Endodermal cell (in vitro differentiated cells): ENCODE data around the gene PLCB4. TPM values are rescaled to one million over a fixed set of nuclear protein-coding genes. Genes with fewer than 3 reads are reported as not detected.

Source experiments
- DNase-seq: peaks from one replicate; pipeline ENCODE4 v3.0.0-alpha.2; 2017
- H3K27ac ChIP-seq: 2 replicates; pipeline ENCODE4 v1.5.1; 2013; ENCODE audit warnings: mild to moderate bottlenecking, low read depth, low read length, moderate library complexity
- H3K27me3 ChIP-seq: 2 replicates; pipeline ENCODE4 v1.6.1; 2013; ENCODE audit warnings: mild to moderate bottlenecking, low read length, moderate library complexity; ENCODE audit not compliant: insufficient read depth, control insufficient read depth, poor library complexity, severe bottlenecking
- H3K36me3 ChIP-seq: 2 replicates; pipeline ENCODE4 v1.7.0; 2013; ENCODE audit warnings: mild to moderate bottlenecking, low read length, moderate library complexity; ENCODE audit not compliant: control insufficient read depth, insufficient read depth
- H3K4me1 ChIP-seq: one replicate; pipeline ENCODE4 v1.7.0; 2013; ENCODE audit warnings: low read length; ENCODE audit not compliant: control insufficient read depth, insufficient read depth
- H3K4me3 ChIP-seq: 2 replicates; pipeline ENCODE4 v1.5.1; 2013; ENCODE audit warnings: mild to moderate bottlenecking, low read length, moderate library complexity
- H3K9ac ChIP-seq: 2 replicates; pipeline ENCODE4 v1.6.1; 2013; ENCODE audit warnings: mild to moderate bottlenecking, low read length, moderate library complexity; ENCODE audit not compliant: poor library complexity, severe bottlenecking; ENCODE audit errors: extremely low read depth
- H3K9me3 ChIP-seq: 2 replicates; pipeline ENCODE4 v1.6.1; 2013; ENCODE audit warnings: mild to moderate bottlenecking, low read length, moderate library complexity; ENCODE audit not compliant: control insufficient read depth
- H3K27ac Mint-ChIP-seq: 2 replicates; pipeline ENCODE4 v1.8.0; 2020; ENCODE audit warnings: mixed read lengths
- H3K27me3 Mint-ChIP-seq: 2 replicates; pipeline ENCODE4 v1.8.0; 2021; ENCODE audit warnings: mild to moderate bottlenecking, mixed read lengths; ENCODE audit not compliant: insufficient read depth
- H3K36me3 Mint-ChIP-seq: 2 replicates; pipeline ENCODE4 v1.8.0; 2020; ENCODE audit warnings: low read depth, mixed read lengths
- H3K4me1 Mint-ChIP-seq: 2 replicates; pipeline ENCODE4 v1.8.0; 2020; ENCODE audit warnings: mixed read lengths
- H3K4me3 Mint-ChIP-seq: 2 replicates; pipeline ENCODE4 v1.8.0; 2020; ENCODE audit warnings: mild to moderate bottlenecking, moderate library complexity, mixed read lengths
- H3K9me3 Mint-ChIP-seq: 2 replicates; pipeline ENCODE4 v1.8.0; 2020; ENCODE audit warnings: mild to moderate bottlenecking, mixed read lengths
- CTCF ChIP-seq: fragments of 200-600 bp; sonication (generic); conservative IDR thresholded peaks from 2 replicates; pipeline ENCODE4 v1.5.0; 2021; ENCODE audit warnings: antibody characterized with exemption, mild to moderate bottlenecking
- WGBS, 2 experiments: methylation state at CpG; one replicate each; pipeline versions ENCODE4 v1.1.5 to v1.1.7; 2013; ENCODE audit warnings: missing lambda C conversion rate in 2 of 2, mixed read lengths in 1 of 2; ENCODE audit not compliant: insufficient coverage in 1 of 2, insufficient read length in 1 of 2; 5-methylcytosine and 5-hydroxymethylcytosine counted together
- total RNA-seq, 2 donors: library from RNA; stranded (reverse); fragmentation: NEBNext Ultra II Directional in 1 of 2; extraction: Animal tissue kit (Norgen Biotek cat#: 25700) in 1 of 2; gene quantifications; 2 replicates in 1 of 2; 3 replicates in 1 of 2; pipeline ENCODE4 v1.2.1, GENCODE V29; 2021

The PLCB4 gene
- total RNA-seq, 2 donors from 2014 or later, result 14.4 to 14.6 TPM

- Histone ChIP-seq H3K36me3 (no peaks in the 10 kb centered on the region), H3K9ac (no peak overlapping the region), H3K4me1 (no peaks in the 10 kb centered on the region), H3K27me3 (no peaks in the 10 kb centered on the region), H3K9me3 (no peaks in the 10 kb centered on the region), H3K27ac (no peak overlapping the region), H3K4me3 (no peak overlapping the region)
- Mint-ChIP-seq H3K9me3 (no peaks in the 10 kb centered on the region), H3K4me3 (no peak overlapping the region), H3K36me3 (peaks cover 2% of the 10 kb centered on the region), H3K27me3 (no peaks in the 10 kb centered on the region), H3K4me1 (no peaks in the 10 kb centered on the region), H3K27ac (no peak overlapping the region)
- no peak for DNase-seq
- TF ChIP-seq CTCF, result no peak
These were observed 298.4 kb downstream of the PLCB4 start for GRCh38 chr20:9367328-9367727.

DNA sequence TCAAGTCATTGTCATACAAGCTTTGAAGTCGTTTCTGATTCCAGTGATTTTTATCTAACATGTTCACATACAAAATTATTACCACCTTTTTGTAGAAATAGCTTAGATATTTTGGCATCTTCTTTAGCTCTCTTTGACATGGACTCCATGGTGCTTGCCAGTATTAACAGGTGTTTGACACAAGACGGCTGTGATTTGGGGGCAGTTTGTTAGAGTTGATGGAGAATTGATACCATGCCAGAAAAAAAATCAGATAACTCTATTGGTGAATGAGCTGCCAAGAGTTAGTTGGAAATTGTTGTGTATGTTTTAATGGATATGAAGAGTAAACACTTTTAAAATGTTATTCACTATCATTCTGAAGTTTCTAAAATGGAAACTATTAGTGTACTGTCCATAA, 298.9 kb downstream of the PLCB4 start:
- H3K4me1 ChIP-seq, result no peaks in the 10 kb centered on the region
- Mint-ChIP-seq H3K4me3 (no peak overlapping the region), H3K4me1 (no peaks in the 10 kb centered on the region), H3K9me3 (no peaks in the 10 kb centered on the region), H3K27me3 (no peaks in the 10 kb centered on the region), H3K36me3 (peaks cover 2% of the 10 kb centered on the region), H3K27ac (no peak overlapping the region)
- no peak overlapping the region for H3K27ac ChIP-seq
- WGBS, 2 experiments, result 92 to 96% methylated on average over 2 of the region's 2 CpGs
- no peak for DNase-seq
- no peaks in the 10 kb centered on the region for H3K36me3 ChIP-seq
- no peak overlapping the region for H3K9ac ChIP-seq
- H3K27me3 ChIP-seq, result no peaks in the 10 kb centered on the region
- H3K4me3 ChIP-seq, result no peak overlapping the region
- H3K9me3 ChIP-seq, result no peaks in the 10 kb centered on the region
- no peak for TF ChIP-seq CTCF

DNA sequence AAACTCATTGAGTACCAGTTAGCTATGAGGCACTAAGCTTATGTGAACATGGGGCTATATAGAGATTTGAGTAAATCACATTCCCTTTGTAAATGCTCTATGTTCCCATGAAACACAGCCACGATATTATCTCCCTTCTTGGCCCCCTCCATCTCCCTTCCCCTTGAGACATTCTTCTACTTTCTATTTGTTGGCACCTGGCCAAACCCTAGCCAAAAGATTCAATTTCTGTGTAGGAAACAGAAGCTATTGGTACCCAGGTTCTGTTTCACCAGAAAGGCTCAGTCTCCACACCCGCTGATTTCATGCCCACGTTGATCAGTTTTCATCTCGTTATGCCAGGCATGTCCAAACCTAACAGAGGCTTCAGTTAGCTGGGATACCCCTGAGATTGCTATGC, 300.0 kb downstream of the PLCB4 start:
- no peak overlapping the region for H3K4me3 Mint-ChIP-seq

More for the DNA sequence above, 300.0 kb downstream of the PLCB4 start:
- no peak for DNase-seq
- Histone ChIP-seq H3K9me3 (no peaks in the 10 kb centered on the region), H3K9ac (no peak overlapping the region), H3K36me3 (no peaks in the 10 kb centered on the region), H3K27me3 (no peaks in the 10 kb centered on the region), H3K27ac (no peak overlapping the region), H3K4me1 (no peaks in the 10 kb centered on the region), H3K4me3 (no peak overlapping the region)
- Mint-ChIP-seq H3K36me3 (peaks cover 2% of the 10 kb centered on the region), H3K27ac (no peak overlapping the region), H3K4me1 (no peaks in the 10 kb centered on the region), H3K27me3 (no peaks in the 10 kb centered on the region), H3K9me3 (no peaks in the 10 kb centered on the region)
- no peak for TF ChIP-seq CTCF
- WGBS, 2 experiments, result 91 to 100% methylated on average over 2 to 4 of the region's 4 CpGs
